GM15510 (cell line): ENCODE data around the gene TTLL3.

Experiments used
- POLR2A ChIP-seq: IDR thresholded peaks from 3 replicates; pipeline ENCODE4 v1.6.1; 2011; ENCODE audit warnings: borderline replicate concordance; ENCODE audit not compliant: insufficient read length; ENCODE audit errors: extremely low read depth

The TTLL3 gene

GRCh38 chr3:9808345-9809037, 1.6 kb upstream of the TTLL3 start:
- TF ChIP-seq POLR2A: no peak

GRCh38 chr3:9809239-9809614, 835 bp upstream of the TTLL3 start:
- no peak for TF ChIP-seq POLR2A

- TF ChIP-seq POLR2A: no peak
Measured at GRCh38 chr3:9810433-9810770, 340 bp downstream of the TTLL3 start.

- no peak for TF ChIP-seq POLR2A
Measured at GRCh38 chr3:9810846-9811245, 784 bp downstream of the TTLL3 start.

GRCh38 chr3:9812870-9813483, 2.9 kb downstream of the TTLL3 start:
- no peak for TF ChIP-seq POLR2A

- no peak for TF ChIP-seq POLR2A
Measured at GRCh38 chr3:9815986-9816385, 5.9 kb downstream of the TTLL3 start.

- no peak for TF ChIP-seq POLR2A
Measured at GRCh38 chr3:9817436-9817835, 7.4 kb downstream of the TTLL3 start.

GRCh38 chr3:9818666-9819335, 8.7 kb downstream of the TTLL3 start:
- TF ChIP-seq POLR2A: no peak

GRCh38 chr3:9820543-9820942, 10.5 kb downstream of the TTLL3 start:
- TF ChIP-seq POLR2A: no peak

GRCh38 chr3:9820946-9821345, 10.9 kb downstream of the TTLL3 start:
- TF ChIP-seq POLR2A: no peak

GRCh38 chr3:9825451-9826040, 15.5 kb downstream of the TTLL3 start:
- TF ChIP-seq POLR2A: no peak

GRCh38 chr3:9826815-9827573, 16.9 kb downstream of the TTLL3 start:
- no peak for TF ChIP-seq POLR2A

GRCh38 chr3:9828801-9829755, 19.0 kb downstream of the TTLL3 start:
- no peak for TF ChIP-seq POLR2A

GRCh38 chr3:9831253-9831652, 21.2 kb downstream of the TTLL3 start:
- no peak for TF ChIP-seq POLR2A
